ENCODE measurements around the gene PGLYRP1.
A peak's percentile ranks its signal among the peaks of the same experiment; 100 is the strongest.

Gene PGLYRP1

GRCh38 chr19:46002678-46003275 is 20.1 kb downstream of the PGLYRP1 start:
- no peak for DNase-seq (ENCODE audit: low read depth in 2 of 2)

- DNase-seq (ENCODE audit: low read depth in 2 of 2) = peak; percentile 55 to 57
Observed at GRCh38 chr19:46000491-46001246, 22.2 kb downstream of the PGLYRP1 start.

GRCh38 chr19:45999653-46000121 is 23.2 kb downstream of the PGLYRP1 start:
- DNase-seq (ENCODE audit: low read depth in 2 of 2) = no peak

- DNase-seq (ENCODE audit: low read depth in 2 of 2) = no peak
Observed at GRCh38 chr19:45998834-45999233, 24.0 kb downstream of the PGLYRP1 start.

GRCh38 chr19:45996933-45997332 is 25.9 kb downstream of the PGLYRP1 start:
- DNase-seq (ENCODE audit: low read depth in 2 of 2) = no peak

GRCh38 chr19:45995715-45996385 is 27.0 kb downstream of the PGLYRP1 start:
- DNase-seq (ENCODE audit: low read depth in 2 of 2) = no peak

- DNase-seq (ENCODE audit: low read depth in 2 of 2) = peak; percentile 89 to 92
Observed at GRCh38 chr19:45994998-45995714, 27.7 kb downstream of the PGLYRP1 start, which contains the start of gene CCDC61. CCDC61 (plus strand) TSS chr19:45995467; CDS start chr19:46003019, 7,552 bp downstream.

- no peak for DNase-seq (ENCODE audit: low read depth in 2 of 2)
Observed at GRCh38 chr19:45994456-45994997, 28.3 kb downstream of the PGLYRP1 start.

- DNase-seq (ENCODE audit: low read depth in 2 of 2) = no peak
Observed at GRCh38 chr19:45990113-45990728, 32.6 kb downstream of the PGLYRP1 start.

GRCh38 chr19:45985321-45985720 is 37.5 kb downstream of the PGLYRP1 start:
- no peak for DNase-seq (ENCODE audit: low read depth in 2 of 2)

GRCh38 chr19:45981350-45981749 is 41.5 kb downstream of the PGLYRP1 start:
- DNase-seq (ENCODE audit: low read depth in 2 of 2) = no peak

GRCh38 chr19:45978156-45978555 is 44.7 kb downstream of the PGLYRP1 start:
- DNase-seq (ENCODE audit: low read depth in 2 of 2) = no peak

GRCh38 chr19:45976178-45976577 is 46.7 kb downstream of the PGLYRP1 start:
- no peak for DNase-seq (ENCODE audit: low read depth in 2 of 2)

GRCh38 chr19:45975306-45976070 is 47.4 kb downstream of the PGLYRP1 start:
- no peak for DNase-seq (ENCODE audit: low read depth in 2 of 2)

GRCh38 chr19:45973553-45974338 is 49.1 kb downstream of the PGLYRP1 start, which contains the start of gene NOVA2:
NOVA2 (minus strand) TSS chr19:45973865; CDS start chr19:45973351, 514 bp downstream.
- DNase-seq (ENCODE audit: low read depth in 2 of 2) = peak; percentile 40 to 57

- DNase-seq (ENCODE audit: low read depth in 2 of 2) = no peak
Observed at GRCh38 chr19:45972947-45973540, 49.8 kb downstream of the PGLYRP1 start.

GRCh38 chr19:45972081-45972946 is 50.5 kb downstream of the PGLYRP1 start:
- peak in 1 of 2 donors; percentile 16 for DNase-seq (ENCODE audit: low read depth in 2 of 2)

GRCh38 chr19:45971260-45971902 is 51.5 kb downstream of the PGLYRP1 start:
- DNase-seq (ENCODE audit: low read depth in 2 of 2) = no peak

All from stimulated activated CD4-positive, alpha-beta T cell treated with anti-CD3 and anti-CD28 coated beads, Interleukin-4, amount 100 ng/mL, for 48 hours (primary cell).